A673 (cell line): ENCODE data around the gene PTGDR2.

Experiments
- CTCF ChIP-seq: fragments of 300-800, 200-600 bp; sonication (generic); conservative IDR thresholded peaks from 2 replicates; pipeline ENCODE4 v1.5.1; 2017; ENCODE audit warnings: low read depth, mild to moderate bottlenecking, antibody characterized with exemption, low read length, moderate library complexity, mixed read lengths
- EZH2 ChIP-seq: fragments of 200-600 bp; sonication (generic); IDR thresholded peaks from 2 replicates; pipeline ENCODE4 v1.6.1; 2017; ENCODE audit warnings: borderline replicate concordance, low read depth, mild to moderate bottlenecking, mixed read lengths, antibody characterized with exemption, low read length; ENCODE audit not compliant: poor library complexity, severe bottlenecking

DNA sequence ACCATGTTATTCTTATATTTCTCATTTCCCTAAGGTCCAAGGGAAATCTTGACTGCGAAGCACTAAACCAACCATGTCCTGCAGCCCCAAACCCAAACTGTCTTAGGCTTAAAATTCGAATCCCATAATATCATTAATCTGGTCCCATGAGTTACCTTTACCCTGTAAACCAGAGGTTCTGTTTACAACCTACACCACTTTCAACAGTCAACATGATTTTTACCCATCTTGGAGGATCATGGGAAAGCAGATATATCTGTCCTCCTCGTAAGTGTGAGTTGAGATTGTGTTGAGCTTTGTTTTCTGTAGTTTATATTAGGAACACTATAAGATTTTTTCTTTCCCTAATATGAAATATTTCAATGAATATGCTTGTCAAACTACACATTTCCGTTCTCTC, 44.2 kb upstream of the PTGDR2 start:
- TF ChIP-seq CTCF (no peak), EZH2 (no peak)
